Ishikawa (cell line): ENCODE data around the gene LRBA.
A peak's percentile ranks its signal among the peaks of the same experiment; 100 is the strongest.

ENCODE experiments used
- CEBPB ChIP-seq: IDR thresholded peaks from 2 replicates; pipeline ENCODE4 v1.6.1; 2012
- CREB1 ChIP-seq: IDR thresholded peaks from 2 replicates; pipeline ENCODE4 v1.6.1; 2012; ENCODE audit warnings: low read depth
- EGR1 ChIP-seq: IDR thresholded peaks from 2 replicates; pipeline ENCODE4 v1.6.1; 2012
- EP300 ChIP-seq: IDR thresholded peaks from 2 replicates; pipeline ENCODE4 v1.6.1; 2012; ENCODE audit warnings: borderline replicate concordance
- FOXM1 ChIP-seq: IDR thresholded peaks from 2 replicates; pipeline ENCODE4 v1.6.1; 2012; ENCODE audit warnings: low read depth, borderline replicate concordance
- MAX ChIP-seq: IDR thresholded peaks from 2 replicates; pipeline ENCODE4 v1.6.1; 2012
- NFIC ChIP-seq: IDR thresholded peaks from 2 replicates; pipeline ENCODE4 v1.6.1; 2012
- RAD21 ChIP-seq: IDR thresholded peaks from 2 replicates; pipeline ENCODE4 v1.6.1; 2012; ENCODE audit warnings: low read depth
- REST ChIP-seq: IDR thresholded peaks from 2 replicates; pipeline ENCODE4 v1.6.1; 2012; ENCODE audit warnings: low read depth, mild to moderate bottlenecking
- TAF1 ChIP-seq: IDR thresholded peaks from 2 replicates; pipeline ENCODE4 v1.6.1; 2012; ENCODE audit warnings: low read depth, mild to moderate bottlenecking
- TCF12 ChIP-seq: IDR thresholded peaks from 2 replicates; pipeline ENCODE4 v1.6.1; 2012; ENCODE audit warnings: low read depth
- TEAD4 ChIP-seq: IDR thresholded peaks from 2 replicates; pipeline ENCODE4 v1.6.1; 2012
- USF1 ChIP-seq: IDR thresholded peaks from 2 replicates; pipeline ENCODE4 v1.6.1; 2012

The LRBA gene

GRCh38 chr4:150515135-150515534 lies 499.9 kb downstream of the LRBA start:
- TF ChIP-seq EGR1 (no peak), CREB1 (no peak), FOXM1 (no peak)

- TF ChIP-seq TCF12 (no peak), REST (no peak), FOXM1 (no peak), MAX (no peak)
Observed at GRCh38 chr4:150514709-150515108, 500.4 kb downstream of the LRBA start.

GRCh38 chr4:150510176-150510865 lies 504.8 kb downstream of the LRBA start:
- no peak for TF ChIP-seq MAX
- no peak for TF ChIP-seq EGR1
- TF ChIP-seq RAD21: no peak
- TF ChIP-seq TEAD4: no peak
- no peak for TF ChIP-seq EP300
- no peak for TF ChIP-seq USF1
- TF ChIP-seq CEBPB: no peak

GRCh38 chr4:150501983-150502382 lies 513.1 kb downstream of the LRBA start:
- TF ChIP-seq REST (no peak), EGR1 (no peak)

- TF ChIP-seq REST (no peak), CEBPB (peak; percentile 87), TEAD4 (no peak)
Observed at GRCh38 chr4:150501009-150501727, 513.9 kb downstream of the LRBA start.

- no peak for TF ChIP-seq USF1
- no peak for TF ChIP-seq FOXM1
- no peak for TF ChIP-seq TAF1
- TF ChIP-seq MAX: no peak
- TF ChIP-seq NFIC: no peak
- TF ChIP-seq REST: no peak
- no peak for TF ChIP-seq EGR1
- no peak for TF ChIP-seq EP300
- no peak for TF ChIP-seq CREB1
- no peak for TF ChIP-seq TEAD4
- no peak for TF ChIP-seq CEBPB
Observed at GRCh38 chr4:150497612-150498011, 517.5 kb downstream of the LRBA start.
